HUDEP-2 (cell line): ENCODE measurements around the gene METTL4.

Source experiments
- DNase-seq, 76 experiments: peaks; one replicate each; lab custom pipeline; 2025; ENCODE audit not compliant: unreplicated experiment in 76 of 76; lab: John Stamatoyannopoulos, UW

METTL4 gene, protein sequence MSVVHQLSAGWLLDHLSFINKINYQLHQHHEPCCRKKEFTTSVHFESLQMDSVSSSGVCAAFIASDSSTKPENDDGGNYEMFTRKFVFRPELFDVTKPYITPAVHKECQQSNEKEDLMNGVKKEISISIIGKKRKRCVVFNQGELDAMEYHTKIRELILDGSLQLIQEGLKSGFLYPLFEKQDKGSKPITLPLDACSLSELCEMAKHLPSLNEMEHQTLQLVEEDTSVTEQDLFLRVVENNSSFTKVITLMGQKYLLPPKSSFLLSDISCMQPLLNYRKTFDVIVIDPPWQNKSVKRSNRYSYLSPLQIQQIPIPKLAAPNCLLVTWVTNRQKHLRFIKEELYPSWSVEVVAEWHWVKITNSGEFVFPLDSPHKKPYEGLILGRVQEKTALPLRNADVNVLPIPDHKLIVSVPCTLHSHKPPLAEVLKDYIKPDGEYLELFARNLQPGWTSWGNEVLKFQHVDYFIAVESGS

DNA sequence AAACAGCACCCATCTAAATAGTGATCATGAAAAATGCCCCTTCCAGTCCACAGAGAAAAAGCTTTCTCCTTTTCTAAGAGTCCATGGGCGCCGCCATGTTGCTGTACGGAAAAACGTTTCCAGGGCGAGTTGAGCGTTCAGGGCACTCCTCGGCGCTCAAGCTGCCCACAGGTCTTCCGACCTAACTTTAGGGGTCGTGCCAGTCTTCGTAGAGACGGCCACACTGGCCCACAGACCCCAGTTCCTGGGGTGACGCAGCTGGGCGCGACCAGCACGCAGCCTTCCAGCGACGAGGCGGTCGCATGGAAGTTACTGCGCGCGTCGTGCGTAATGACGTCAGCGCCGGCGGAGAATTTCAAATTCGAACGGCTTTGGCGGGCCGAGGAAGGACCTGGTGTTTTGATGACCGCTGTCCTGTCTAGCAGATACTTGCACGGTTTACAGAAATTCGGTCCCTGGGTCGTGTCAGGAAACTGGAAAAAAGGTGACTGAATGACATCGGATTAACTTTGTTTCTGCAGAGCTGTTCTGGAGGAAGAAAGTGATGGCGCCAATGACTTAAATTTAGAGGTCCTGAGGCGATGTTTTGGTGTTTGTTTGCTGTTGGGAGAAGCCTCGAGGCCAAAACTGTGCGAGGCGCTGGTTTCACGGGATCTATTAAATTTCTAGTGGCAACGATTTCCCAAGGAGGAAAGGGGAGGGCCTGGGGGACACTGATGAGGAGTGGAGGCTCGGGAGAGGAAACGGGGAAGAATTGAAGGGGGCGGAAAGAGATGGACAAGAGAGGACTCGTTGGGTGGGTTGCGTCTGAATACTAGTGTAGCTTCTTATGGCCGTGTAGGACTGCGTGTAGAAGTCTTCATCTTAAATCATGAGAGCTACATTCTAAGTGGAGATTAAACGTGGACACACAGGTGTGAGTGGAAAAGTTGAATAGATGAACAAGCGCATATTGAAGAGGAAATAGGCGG is at the start of gene METTL4, which contains the start of gene NDC80:
Gene METTL4 (minus strand): TSS at position 306 of the 971 bp plus-strand sequence. CDS start 4,289 bp downstream, outside the sequence.
Gene NDC80 (plus strand): TSS at position 358 of the 971 bp plus-strand sequence. CDS start 1,429 bp downstream, outside the sequence.
- peak in 73 of 76 experiments; percentile 1 to 90 (median 55) for DNase-seq

DNA sequence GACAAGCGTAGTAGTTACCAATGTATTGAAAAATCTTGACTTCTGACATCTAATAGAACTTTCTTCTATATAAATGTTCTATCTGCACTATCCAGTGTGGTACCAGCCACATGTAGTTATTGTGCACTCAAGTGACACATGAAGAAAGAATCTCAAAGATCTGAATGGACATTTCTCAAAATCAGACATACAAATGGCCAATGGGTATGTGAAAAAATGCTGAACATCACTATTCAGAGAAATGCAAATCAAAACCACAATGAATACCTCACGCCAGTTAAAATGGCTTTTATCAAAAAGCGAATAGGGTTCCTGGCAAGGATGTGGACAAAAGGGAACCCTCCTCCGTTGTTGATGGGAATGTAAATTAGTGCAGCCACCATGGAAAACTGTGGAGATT is 46.7 kb upstream of the METTL4 start:
- no peak for DNase-seq

DNA sequence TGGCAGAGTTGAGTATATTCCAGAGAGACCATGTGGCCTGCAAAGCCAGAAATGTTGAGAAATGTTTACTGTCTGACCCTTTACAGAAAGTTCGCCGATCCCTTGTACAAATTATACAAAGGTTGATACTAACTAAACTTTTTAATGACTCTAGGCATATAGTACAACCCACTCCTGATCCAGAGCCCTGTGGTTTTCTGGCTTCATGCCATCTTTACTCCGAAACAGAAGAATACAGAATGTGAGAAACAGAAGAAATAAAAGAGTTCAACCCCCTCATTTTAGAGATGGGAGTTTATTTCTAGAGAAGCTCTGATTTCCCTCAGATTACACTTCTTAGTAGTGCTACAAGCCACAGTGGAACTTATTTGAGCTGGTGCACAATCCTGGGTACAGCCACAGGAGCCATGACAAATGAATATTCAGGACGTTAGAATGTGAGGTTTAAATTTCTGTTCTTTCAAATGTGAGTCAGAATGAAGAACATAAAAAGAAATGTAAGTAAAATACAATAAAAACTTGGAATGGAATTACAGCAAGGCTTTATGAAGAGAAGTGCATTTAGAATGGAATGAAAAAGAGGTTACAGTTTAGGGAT is 46.2 kb upstream of the METTL4 start:
- DNase-seq, result no peak

DNA sequence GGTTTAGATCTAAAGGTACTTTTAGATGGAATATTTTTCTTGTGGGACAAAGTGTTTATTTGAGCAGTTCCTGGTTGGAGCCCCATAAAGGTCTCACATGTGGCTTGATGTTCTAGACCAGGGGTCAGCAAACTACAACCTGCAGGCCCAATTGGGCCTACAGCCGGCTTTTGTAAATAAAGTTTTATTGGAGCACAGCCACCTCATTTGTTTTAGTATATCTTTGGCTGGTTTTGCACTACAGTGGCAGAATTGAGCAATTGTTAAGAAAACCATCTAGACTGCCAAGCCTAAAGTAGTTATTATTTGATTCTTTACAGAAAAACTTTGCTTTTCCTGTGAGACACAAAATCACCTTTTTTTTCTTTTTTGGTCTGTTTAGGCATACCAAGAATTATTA is 41.7 kb upstream of the METTL4 start:
- DNase-seq, result no peak

DNA sequence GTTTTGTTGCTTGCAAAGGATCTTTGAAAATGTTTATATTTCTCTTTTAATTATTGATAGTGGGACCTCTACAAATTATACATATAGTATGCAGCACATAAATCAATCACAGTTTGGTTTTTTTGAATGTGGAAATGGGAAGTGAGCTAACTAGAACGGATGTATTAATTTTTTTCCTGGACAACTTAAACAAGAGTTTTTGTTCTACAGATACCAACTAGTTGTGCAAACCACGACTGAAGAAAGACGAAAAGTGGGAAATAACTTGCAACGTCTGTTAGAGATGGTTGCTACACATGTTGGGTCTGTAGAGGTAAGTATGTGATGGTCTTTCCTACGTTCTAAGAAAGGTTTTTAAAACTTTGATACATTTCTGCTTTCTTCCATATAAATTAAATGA is 39.2 kb upstream of the METTL4 start:
- no peak for DNase-seq

DNA sequence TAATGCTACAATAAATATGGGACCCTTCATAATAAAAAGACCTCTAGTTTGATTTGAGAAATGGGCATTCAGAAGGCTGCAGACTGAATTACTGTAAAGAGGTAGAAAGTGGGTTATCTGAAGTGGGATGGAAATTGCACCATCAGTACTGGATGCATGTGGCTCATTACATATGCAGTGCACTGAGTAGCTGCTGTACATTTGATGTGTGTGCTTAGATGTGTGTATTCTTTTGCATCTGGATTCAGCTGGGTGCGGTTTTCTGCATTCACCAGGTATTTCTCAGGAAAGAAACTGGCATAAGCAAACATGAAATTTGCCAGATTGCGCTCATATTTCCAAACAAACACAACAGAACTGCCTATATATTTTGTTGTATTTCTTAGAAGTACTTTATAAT is 38.3 kb upstream of the METTL4 start:
- no peak for DNase-seq

DNA sequence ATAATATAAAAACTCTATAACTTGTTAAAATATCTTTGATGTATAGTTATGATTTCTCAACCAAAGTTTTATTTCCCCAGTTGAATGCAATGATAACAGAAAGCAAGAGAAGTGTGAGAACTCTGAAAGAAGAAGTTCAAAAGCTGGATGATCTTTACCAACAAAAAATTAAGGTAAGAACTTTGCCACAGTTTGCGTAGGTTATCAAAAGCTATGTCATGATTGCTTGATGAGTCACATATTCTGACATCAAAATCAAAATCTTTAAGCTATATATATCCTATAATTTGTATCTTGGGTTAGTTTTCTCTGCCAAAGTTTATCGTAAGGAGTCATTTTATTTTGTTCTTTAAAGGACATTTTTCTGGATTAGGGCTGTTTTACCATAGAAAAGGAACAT is 35.0 kb upstream of the METTL4 start:
- DNase-seq, result no peak

DNA sequence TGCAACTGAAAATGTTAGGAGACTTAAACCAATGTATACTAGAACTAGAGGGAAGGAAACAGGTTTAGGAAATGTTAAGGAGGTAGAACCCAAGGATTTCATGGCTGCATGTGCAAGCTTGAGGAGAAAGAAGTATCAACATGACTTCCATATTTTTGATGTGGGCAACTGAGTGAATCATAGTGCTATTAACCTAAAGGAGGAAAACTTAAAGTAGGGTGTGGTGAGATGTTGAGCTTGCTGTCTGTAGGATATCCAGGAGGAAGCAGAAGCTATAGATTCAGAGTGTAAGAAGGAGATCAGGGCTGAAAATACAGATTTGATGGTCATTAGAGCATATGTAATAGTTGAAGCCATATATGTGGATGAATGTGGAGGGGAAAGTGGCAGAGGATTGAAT is 31.5 kb upstream of the METTL4 start:
- DNase-seq, result no peak

DNA sequence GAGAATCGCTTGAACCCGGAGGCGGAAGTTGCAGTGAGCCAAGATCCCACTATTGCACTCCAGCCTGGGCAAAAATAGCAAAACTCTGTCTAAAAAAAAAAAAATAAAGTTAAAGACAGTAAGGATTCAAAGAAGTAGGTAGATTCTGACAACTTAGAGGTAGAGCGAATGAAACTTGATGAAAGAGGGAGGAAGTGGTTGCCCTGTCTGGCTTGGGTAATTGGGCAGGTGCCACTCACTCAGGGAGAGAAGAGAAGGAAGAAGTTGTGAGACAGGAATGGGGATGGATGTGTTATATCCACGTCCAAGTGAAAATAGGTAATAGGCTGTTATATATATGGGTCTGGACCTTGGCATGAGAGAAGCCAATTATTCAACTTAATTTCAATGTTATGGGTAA is 26.3 kb upstream of the METTL4 start:
- no peak for DNase-seq

DNA sequence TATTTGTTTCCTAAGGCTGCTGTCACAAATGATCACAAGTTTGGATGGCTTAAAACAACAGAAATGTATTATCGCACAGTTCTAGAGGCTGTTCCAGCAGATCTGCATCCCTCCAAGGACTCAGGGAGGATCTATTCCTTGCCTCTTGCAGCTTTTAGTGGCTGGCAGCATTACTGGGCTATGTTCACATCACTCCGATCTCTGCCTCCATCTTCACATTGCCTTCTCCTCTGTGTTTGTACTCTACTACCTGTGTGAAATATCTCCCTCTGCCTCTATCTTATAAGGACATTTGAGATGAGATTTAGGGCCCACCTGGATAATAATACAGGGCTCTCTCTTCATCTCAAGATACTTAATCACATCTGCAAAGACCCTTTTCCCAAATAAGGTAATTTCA is 19.0 kb upstream of the METTL4 start:
- no peak for DNase-seq

DNA sequence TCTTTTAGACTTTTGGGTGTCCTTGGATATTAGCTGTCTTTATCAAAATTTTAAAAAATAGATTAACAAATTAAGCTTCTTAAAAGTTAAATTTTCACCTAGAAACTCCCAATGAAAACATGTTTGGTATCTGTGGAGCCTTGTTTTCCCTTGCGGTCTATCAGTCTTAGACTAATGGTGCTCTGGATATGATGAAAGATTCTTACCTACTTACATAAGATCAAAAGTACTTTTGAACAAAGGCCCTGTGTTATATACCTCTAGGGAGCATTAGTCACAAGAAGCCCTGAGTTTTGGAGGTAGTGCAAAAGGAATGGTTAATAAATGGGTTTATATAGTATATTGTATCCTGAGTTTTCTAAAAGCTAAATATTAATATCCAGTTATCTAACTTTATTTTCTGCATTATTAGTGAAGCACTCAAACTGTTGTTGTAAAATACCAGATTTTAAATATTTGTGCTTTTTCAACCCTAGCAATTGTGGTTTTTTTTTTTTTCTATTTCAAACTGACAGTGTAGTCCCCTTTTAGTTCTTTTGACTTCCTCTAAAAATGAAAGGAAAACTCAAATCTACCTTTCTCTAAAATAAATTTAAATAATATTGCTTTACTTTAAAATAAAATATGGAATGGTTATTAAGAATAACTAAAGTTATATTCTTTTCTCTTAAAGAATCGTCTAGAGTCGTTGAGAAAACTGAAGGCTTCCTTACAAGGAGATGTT is 18.2 kb upstream of the METTL4 start:
- no peak for DNase-seq

DNA sequence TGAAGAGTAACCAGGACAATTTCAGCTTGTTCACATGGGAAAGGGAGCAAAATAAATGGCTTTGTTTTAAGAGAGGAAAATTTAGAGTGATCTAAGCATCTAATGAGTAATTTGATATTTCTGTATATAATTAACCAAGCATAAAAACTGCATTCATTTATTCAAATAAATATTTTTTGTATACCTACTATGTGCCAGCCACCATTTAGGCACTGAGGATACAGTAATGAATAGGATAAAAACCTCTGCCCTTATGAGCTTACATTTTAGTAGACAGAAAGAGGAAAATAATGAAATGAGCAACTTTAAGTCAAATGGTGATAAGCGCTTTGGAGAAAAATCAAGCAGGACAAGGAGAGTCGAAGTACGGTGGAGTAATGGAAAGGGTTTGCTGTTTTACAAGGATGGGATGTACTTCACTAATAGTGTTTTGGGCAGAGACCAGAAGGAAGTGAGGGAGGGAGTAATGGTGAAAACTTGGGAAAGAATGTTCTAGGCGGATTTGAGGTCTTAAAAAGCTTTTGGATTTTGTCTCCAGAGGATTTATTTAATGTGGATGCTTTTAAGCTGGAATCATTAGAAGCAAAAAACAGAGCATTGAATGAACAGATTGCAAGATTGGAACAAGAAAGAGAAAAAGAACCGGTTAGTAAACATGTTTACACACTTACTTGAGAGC is 17.5 kb upstream of the METTL4 start:
- DNase-seq, result no peak

DNA sequence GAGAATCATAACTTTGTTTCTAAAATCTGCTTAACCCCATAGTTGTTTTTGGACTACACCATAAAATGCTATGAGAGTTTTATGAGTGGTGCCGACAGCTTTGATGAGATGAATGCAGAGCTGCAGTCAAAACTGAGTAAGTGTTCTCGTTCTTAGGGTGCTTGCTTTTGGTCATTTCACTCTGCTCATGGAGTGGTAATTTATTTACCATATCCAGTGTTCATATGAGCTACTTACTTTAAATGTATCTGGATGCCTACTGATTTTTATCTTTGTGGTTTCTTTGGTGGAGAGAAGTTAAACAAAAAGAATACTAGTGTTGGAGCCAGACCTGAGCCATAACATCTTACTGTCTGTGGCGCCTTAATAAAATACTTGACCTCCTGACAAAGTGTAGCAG is 16.5 kb upstream of the METTL4 start:
- no peak for DNase-seq

DNA sequence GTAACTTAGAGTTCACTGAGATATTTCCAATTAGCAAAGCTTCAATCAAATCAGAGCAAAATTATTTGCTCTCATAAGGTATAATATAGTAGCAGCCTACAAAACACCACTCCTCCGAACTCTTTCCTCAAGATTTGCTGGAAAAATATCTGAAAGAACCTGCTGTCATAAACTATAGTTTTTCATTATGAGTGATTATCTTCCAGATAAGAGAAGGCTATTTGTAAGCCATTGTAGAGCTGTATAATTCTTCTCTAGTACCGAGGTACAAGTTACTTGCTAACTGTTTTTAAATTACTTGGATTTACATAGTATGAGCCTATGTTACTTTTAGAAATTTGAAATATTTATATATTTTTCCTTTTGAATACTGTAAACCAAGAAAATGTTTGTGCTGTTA is 2.1 kb upstream of the METTL4 start:
- no peak for DNase-seq

DNA sequence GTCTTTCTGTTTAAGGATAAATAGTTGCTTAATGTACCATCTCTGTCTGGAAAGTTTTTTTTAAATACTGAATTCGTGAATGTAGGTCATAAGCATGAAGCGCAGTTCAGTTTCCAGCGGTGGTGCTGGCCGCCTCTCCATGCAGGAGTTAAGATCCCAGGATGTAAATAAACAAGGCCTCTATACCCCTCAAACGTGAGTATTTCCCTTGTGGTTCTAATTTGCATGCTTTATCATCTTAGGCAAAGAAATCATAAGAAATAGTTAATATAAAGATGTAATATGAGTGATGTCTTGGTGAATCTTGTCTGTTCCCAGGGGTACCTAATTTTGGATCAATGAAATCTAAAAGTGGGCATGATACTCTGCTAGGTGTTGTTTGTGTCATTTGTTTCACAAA is 1.6 kb upstream of the METTL4 start:
- no peak for DNase-seq

DNA sequence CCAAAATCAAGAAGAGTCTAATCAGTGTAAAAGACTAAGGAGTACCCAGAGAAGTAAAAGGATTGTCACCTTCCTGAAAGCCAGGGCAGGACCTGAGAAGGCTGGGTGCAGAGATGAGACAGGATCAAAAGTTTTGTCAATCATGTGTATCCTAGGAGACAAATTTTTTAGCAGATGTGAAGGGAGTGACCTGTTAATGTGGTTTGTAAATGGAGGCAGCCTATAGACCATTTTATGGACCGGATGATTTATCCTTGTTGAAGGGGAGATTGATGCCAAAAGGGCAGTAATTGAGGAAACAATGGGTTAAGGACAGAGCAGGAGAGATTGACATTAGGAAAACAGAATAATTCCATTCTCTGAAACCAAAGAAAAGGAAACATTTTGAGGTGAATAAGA is 865 bp upstream of the METTL4 start:
- DNase-seq, result peak in 4 of 76 experiments; percentile 3 to 36 (median 24)

DNA sequence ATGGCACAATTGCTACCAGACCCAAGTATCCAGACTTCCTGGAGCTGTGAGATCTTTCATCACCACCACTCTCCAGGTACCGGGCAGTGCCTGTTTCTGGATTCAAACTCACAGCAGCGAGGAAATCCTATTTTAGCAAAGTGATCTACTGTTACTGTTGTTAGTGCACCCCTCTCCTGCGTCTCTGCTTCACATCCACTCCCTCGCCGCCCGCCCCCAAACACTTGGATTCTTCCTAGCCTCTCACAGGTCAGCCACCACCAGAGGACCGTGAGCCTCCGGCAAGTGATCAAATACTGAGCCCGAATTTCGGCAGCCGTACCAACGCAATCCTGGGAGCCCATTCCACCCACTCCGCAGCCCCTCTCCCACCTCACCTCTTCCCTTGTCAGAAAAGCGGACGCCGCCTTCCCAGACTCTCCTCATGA is 519 bp downstream of the METTL4 start:
- DNase-seq, result peak in 57 of 76 experiments; percentile 0 to 86 (median 27)

DNA sequence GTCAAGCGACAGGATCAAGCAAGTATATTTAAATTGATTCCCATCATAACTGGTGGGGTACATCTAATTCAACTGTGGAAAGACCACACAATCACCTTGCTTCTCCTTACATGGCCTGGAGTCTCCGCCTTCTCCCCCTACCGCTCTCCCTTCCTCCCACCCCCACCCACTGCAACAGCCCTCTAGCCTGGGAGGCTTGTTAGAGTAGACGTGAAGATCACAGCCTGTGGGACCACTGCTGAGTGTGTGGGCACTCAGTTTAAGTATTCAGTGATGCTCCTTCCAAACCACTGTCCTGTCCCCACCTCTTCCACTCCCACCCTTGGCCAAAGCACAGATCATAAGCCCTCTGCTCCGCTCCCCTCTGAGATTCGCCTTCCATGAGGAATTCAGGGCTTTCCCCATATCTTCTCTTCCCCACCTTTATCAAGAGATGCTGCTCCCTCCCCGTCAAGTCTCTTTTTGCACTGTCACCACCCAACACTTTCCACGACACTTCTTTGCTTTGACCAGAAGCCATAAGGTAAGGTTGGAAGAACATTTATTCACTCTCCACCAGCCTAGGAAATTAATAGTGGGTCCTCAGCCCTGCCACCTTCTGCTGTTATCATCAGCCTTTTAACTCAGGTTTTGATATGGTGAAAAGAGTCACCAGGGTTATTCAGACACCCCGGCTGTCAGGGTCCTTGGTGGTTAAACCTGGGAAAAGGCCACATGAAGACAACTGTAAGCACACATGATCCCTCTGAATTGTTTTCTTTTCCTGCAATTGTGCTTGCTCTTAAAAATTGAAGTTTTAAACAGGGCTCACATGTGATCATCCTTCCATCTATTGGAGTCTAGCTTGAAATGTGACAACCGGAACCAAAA is 1.7 kb downstream of the METTL4 start:
- DNase-seq, result peak in 4 of 76 experiments; percentile 1 to 12 (median 2)

DNA sequence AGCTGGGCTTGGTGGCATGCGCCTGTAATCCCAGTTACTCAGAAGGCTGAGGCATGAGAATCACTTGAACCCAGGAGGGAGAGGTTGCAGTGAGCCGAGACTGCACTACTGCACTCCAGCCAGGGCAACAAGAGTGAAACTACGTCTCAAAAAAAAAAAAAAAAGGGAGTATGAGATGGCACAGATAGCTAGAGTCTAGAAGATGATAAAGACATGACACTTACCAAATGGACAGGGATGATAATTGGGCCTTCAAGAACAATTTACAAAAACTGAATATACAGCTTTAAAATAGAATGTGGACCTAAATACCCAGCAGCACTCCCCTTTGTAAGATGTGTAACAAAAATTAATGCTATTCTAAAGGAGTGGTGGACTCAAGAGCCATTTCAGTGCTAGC is 2.7 kb downstream of the METTL4 start:
- DNase-seq, result peak in 1 of 76 experiments; percentile 8
